ENCODE results near the gene EPS8.
"Not testable (repeated sequence)": the region's sequence is repeated elsewhere in the genome, so short reads cannot be mapped to it uniquely, and the experiment has no call there.

EPS8 gene

DNA sequence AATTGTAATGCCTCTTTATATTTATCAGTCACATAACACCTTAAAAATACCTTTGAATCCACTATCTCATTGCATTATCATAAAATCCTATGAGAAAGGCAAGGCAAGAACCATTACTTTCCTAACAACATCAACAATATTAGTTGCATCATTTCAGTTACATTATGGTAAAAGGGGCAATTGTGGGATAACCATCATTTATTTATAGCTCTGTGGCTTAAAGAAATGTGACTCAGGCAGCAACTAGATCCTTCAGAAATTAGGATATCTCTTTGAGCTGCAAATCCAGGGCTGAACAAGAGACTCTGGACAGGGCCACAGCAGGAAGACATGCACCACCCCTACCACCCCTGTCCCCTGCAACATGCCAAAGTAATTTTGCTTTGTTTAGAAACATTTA lies 36.4 kb downstream of the EPS8 start:
- no peak for DNase-seq

DNA sequence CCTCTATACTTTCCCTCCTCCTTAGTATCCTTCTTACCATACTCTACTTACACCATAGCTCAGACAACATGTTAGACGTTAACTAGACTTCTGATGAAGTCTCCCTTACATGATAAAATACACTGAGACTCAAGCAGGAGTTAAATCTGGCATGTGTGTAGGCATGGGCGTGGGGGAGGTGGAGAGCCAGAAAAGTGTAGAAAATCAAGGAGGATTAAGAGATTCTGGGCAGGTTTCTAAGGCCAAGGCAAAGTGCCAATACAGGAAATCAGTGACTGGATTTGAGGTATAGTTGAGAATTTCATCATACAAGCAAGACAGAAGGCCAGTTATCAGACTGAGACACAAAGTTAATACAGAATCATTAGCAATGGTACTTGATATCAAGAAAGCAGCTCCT lies 37.4 kb downstream of the EPS8 start:
- DNase-seq = no peak

DNA sequence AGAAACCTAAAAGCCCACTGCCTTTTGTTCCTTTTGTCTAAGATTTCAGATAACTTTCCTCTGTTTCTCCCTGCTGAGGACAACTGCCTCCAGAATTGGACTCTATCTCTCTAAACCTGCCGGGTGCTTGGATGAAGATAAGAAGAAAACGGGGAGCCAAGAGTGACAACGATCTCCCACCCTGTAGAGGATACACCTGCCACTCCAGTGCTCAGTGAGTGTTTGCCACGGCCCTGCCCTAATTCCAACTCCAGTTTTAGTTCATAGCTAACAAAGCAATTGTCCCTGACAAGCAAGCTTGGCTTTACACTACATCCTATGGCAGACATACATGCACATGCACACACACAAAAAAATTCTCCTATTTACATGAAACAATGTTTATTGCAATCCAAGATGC lies 39.3 kb downstream of the EPS8 start:
- no peak for DNase-seq

DNA sequence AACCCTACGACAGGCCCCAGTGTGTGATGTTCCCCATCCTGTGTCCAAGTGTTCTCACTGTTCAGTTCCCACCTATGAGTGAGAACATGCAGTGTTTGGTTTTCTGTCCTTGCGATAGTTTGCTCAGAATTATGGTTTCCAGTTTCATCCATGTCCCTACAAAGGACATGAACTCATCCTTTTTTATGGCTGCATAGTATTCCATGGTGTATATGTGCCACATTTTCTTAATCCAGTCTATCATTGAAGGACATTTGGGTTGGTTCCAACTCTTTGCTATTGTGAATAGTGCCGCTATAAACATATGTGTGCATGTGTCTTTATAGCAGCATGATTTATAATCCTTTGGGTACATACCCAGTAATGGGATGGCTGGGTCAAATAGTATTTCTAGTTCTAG lies 47.3 kb downstream of the EPS8 start:
- not testable (repeated sequence) for DNase-seq

DNA sequence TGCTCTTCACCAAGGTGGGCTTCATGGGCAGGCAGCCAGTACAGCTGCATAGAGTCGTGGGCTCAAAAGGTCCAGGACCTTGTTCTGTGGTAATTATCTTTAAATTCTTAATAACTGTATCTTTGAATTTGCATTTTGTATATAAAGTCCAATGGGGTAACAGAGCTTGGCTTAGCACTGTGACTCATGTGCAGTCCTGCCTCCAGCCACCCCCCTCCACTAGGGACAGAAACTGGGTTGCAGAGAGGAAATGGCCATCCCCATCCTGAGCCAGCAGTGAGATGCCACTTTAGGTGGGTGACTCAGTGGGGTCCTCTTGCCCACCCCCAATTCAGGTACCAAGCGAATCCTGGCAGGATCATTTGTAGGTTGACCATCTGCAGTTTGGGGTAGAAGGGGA lies 48.1 kb downstream of the EPS8 start:
- no peak for DNase-seq

DNA sequence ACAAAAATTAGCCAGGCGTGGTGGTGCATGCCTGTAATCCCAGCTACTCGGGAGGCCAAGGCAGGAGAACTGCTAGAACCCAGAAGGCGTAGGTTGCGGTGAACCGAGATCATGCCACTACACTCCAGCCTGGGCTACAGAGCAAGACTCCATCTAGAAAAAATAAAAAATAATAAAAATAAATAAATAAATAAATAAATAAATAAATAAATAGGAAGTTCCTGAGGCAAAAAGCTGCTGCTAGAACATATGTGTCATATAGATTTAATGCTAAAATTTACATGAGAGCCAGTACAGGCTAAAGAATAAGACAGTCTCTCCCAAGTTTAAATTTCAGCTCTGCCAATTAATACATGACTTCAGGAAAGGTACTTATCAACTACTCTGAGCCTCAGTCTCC lies 48.8 kb downstream of the EPS8 start:
- not testable (repeated sequence) for DNase-seq

DNA sequence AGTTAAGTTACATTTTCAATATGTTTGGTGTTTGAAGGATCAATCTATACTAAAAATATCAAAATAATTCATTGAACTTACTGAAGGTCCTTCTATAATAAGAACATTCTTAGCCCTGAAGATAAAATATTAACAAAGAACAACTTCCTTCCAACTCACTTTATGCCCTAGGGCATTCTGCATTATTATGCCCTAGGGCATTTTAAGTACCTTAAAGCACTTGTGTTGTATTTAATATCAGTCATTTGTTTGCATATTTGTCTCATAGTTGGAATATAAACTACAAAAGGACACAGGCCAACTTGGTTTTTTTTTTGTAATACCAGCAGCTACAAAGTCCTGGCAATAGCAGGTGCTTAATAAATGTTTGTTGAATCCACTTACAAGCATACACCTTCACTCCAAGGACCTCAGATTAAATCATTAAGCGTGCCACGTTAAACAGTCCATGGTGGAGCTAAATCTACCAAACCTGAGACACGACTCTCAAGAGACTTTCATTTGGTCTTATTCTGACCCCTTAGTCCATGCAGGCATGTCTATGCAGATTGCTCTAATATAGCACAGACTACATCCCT lies 50.7 kb downstream of the EPS8 start:
- DNase-seq = no peak

DNA sequence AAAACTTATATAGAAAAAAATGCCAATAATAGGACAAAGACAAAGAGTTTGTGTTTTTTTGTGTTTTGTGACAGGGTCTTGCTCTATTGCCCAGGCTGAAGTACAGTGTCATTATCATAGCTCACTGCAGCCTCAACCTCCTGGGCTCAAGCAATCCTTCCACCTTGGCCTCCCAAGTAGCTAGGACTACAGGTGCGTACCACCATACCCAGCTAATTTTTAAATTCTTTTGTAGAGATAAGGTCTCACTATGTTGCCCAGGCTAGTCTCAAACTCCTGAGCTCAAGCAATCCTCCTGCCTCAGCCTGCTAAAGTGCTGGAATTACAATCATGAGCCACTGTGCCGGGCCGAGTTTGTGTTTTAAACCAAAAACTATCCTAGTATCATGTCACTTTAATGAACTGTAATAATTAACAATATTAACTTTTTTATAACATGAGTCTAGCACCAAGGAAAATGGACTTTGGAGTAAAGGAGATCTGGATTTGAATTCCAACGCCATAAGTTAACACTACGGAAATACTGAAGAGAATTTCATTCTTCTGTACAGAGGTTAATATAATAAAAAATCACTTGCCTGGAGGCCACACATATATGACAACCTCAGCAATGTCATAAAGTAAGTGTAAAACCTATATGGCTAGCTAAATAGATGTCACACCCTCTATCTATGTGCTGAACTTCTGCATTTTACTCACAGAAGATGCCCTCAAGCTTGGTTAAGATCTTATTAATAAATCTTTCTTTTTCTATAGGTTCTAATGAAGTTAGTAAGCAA lies 53.2 kb downstream of the EPS8 start:
- no peak for DNase-seq

DNA sequence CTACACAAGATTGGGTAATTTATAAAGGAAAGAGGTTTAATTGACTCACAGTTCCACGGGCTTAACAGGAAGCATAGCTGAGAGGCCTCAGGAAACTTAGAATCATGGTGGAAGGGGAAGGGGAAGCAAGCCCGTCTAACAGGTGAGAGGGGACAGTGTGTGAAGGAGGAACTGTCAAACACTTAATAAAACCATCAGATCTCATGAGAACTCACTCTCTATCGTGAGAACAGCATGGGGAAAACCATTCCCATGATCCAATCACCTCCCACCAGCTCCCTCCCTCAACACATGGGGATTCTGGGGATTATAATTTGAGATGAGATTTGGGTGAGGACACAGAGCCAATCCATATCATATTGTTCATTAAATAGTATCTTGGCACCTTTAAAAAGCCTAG lies 56.1 kb downstream of the EPS8 start:
- no peak for DNase-seq

DNA sequence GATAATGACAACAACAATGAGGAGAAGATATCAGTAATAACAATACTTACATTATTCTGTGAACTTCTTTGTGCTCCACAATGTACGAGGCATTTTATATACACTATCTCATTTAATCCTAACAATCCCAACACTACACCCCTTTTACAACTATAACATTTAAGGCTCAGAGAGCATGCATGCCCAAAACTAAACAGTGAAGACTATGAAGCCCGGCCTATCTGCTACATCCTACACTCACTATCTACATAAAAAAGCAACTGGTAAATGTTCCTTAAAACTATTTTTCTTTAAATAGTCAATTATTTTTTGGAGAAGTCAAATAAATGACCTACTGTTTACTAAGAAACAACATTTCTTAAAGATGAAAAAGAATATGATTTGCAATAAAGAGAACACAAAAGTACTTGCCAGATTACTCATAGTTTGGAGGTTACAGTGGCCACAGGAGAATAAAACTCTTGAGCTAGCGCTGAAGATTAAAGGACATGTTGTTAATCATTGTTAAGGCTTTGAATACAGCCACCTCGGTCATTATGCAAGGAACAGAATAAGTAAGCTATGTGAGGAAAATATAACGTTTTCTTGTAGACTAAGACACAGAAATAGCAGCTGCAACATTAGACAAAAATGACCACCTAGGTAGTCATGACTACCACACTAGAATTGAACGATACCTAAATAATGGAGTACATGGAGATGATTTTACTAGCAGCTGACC lies 56.7 kb downstream of the EPS8 start:
- no peak for DNase-seq

DNA sequence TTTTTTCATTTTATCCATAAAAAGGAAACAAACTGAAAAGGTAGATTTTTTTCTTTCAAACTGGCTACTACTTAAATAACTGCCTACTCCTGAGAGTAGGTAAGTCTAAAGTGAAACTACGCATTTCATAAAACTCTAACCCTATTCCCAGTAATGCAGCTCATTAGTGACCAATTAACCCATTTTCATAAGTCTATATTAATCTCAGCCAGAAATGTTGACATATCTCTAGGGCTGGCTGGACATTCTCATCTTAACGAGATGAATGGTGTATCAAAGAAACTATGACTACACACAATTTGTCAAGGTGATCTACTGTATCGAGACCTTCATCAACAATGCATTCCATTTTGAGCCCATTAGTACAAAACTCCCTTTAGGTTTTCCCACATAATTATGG lies 57.2 kb downstream of the EPS8 start:
- no peak for DNase-seq

DNA sequence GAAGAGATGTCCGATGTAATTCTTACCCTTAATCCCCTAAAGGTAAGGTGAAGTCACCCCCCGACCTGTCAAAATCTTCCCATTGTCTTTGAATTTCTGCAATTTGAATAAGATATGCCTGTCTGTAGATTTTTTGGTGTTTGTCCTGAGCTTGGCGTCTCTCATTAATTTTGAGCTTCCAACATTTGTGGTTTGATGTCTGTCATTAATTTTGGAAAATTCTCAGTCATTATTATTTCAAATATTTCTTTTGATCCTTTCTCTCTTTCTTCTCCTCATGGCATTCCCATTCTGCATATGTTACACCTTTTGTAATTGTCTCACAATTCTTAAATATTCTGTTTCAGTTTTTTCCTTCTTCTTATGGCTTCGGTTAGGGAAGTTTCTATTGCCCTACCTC lies 60.1 kb downstream of the EPS8 start:
- DNase-seq = no peak

DNA sequence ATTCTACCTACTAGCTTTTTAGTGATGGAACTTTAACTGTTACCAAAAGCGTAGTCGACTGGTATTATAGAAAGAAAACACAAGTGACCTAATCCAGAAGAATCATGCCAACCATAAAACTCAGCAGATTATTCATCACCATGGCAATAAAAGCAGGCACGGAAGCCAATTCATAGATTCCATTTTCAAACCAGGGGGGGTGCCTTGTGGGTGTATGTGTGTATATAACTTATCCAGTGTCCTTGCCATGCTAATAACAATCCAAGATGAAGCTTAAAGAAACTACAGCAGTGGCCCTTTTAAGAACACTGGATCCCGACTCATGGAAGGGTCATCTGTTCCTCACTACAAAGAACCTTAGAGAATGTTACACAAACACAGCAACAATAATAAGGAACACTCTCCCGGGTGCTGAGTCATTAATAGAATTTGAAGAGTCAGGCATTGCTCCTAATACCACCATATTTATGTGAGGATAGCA lies 61.0 kb downstream of the EPS8 start:
- DNase-seq = no peak

DNA sequence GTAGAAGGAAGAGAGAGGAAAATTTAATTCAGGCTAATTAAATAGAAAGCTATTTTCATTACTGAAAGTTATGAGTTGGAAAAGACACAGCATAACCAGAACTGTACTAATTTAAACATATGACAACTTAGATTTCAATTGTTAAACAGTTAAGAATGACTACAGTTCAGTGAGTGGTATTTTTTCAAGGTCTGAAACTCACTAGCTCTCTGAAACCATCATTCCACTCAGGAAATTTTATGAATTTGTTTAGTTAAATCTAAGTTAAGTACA lies 62.4 kb downstream of the EPS8 start:
- DNase-seq = no peak

DNA sequence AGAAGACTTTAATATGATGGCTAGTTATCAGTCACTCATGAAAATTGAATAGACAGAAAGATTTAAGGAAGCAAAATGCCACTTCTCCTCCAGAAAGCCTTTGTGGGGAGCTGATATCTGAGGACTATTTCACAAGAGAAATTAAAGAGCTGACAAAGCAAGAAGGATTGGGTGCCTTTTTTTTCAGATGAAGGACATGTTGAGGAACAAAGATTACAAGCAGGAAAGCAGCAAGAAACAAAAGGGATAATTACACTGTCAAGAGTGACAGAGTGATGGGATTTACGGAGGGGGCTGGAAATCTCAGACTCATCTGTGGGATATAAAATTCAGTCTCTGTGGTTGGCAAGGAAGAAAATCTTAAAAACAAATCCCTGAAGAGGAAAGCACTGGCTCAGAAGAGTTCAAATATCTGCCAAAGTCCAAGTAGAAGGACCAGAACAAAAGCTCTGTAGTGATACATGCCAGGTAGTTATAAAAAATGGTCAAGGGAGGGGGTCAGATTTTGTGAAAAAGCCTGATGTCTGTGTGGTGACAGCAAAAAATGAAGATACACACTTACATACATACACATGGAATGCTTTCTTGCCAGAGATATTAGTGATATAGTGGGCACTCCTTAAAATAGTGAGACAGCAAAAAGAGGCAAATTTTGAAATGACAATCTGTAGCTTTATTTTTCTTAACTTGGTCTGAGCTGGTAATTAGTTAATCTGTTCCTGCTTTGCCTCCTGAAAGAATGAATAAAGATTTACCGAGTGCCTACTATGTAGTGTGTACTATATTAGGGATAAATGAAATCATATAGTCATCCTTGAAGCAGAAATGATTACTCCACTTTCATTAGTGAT lies 62.9 kb downstream of the EPS8 start:
- DNase-seq = no peak

DNA sequence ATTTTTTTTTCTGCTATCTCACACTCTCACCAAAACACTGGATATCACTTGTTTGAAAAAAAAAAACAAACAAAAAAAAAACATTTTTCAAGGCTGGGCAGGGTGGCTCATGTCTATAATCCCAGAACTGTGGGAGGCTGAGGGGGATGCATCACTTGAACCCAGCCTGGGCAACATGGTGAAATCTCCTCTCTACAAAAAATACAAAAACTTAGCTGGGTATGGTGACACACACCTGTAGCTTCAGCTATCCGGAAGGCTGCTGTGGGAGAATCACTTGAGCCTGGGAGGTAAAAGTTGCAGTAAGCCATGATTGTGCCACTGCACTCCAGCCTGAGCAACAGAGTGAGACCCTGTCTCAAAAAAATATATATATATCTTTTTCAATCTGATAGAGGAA lies 66.2 kb downstream of the EPS8 start:
- DNase-seq = no peak

DNA sequence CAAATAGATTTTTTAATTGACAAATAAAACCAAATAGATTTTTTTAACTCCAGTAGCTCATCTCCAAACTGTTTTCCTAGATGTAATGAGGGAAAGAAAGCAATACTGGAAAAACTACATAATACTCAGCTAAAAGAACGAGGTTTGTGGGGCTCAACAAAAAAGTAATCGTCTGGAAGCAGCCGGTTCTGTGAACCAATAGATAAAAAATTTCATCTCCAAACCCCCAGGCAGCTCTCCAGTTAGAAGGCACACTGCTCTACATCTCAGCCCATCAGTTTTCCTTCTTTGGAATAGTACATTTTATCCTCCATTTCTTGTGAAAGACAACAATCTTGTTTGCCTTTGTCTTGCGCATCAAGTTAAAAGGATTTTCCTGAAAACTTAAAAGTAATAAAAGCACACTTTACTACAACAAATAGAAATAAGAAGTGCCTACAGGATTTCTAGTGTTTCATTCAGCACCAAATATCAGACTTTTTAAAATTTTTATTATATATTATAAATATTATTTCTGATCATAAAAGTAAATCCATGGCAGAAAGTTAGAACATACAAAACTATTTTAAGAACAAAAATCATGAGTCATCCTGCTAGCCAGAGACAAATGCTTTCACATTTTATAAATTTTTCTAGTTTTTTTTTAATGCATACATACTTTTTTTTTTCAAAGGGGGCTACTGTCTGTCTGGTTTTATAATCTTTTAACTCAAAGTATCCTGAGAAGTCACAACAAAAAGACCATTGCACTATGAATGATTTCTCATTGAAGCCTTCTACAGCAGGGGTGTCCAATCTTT lies 67.7 kb downstream of the EPS8 start:
- no peak for DNase-seq

DNA sequence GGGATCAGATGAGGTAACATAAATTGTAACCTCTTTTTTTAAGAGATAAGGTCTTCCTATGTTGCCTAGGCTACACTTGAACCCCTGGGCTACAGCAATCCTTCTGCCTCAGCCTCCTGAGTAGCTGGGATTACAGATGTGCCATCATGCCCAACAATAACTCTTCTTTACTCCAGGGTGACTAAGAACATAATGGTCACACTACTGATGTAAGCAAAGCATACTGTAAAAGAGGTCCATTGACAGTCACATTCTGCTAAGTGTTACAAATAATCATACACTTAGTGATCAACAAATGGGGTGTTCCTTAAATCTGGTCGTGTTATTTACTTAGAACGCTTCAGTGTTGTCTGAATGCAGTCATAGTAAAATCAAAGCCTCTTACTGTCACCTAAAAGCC lies 68.9 kb downstream of the EPS8 start:
- no peak for DNase-seq

DNA sequence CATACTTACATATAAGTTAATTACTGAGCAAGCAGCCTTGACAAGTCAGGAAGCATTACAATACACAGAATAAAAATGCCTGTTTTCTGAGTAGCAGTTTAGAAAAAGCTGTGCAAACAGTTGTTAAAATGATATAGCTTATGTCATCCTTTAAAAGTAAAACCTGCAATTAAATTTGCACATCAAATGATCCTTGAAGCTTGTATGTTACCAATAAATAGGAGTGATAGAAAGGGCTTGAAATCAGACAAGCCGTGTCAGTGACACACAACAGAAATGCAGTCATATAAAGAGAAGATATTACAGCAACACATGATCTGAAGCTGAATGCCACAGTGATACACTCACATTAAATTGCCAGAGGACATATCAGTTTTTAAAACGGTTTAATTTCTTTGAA lies 70.0 kb downstream of the EPS8 start:
- peak; percentile 42 for DNase-seq

DNA sequence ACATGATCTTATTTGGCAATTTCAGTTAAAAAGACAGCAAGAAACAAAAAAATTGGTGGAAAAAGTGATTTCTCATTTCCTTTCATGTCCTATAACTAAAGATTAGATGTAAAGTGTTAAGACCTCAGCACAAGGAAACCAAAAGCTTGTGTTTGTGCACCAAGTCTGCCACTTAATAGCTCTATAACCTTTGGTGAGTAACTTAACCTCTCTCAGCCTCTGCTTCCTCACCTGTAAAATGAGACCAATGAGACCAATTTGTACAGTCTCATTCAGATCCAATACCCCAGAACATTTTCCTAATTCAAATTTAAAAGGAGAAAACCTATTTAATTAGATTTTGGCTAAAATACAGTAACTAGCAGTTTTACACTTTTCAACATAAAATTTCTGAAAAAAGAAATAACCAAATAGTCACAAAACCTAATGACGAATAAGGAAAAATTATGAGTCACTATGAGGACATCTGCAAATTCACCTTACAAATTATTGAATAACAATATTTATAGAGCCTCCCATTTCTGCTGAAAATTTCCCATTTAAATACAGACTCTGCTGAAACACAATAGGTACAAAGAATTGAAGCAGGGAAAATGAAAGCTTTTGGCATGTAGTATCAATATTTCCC lies 71.1 kb downstream of the EPS8 start:
- no peak for DNase-seq

DNA sequence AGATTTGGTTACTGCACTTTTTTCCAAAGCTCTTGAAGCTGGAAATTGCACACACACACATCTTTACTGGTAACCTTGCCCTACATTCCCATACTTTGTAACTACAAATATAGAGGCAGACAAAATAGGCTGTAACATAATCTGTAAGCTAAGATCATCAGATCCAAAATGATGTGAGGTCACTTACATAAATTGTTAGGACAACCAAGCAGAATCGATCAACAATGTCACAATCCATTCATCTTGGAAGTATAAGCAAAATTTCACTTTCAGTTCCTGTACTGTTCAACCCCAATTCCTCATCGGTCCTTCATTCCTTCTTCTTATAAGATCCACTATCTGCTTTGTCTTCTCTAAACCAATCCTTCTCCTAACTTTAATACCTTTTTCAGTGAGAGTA lies 72.6 kb downstream of the EPS8 start:
- DNase-seq = no peak

DNA sequence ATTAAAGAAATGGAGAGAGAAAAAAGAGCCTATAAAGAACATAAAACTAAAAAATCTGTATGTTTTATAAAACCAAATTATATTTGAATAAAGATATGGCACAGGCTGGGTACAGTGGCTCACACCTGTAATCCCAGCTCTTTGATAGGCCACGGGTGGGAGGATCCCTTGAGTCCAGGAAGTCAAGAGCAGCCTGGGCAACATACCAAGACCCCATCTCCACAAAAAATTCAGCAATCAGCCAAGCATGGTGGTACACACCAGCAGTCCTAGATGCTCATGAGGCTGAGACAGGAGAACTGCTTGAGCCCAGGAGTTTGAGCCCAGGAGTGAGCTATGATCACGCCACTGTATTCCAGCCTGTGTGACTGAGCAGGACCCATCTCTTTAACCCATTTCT lies 74.9 kb downstream of the EPS8 start:
- no peak for DNase-seq
